DOHH2 (cell line): Measurements from ENCODE around the gene CRADD.

Experiments
- CTCF ChIP-seq: fragments of 200-600 bp; sonication (generic); IDR thresholded peaks from one replicate; pipeline ENCODE4 v1.5.1; 2014; ENCODE audit warnings: antibody characterized with exemption, mild to moderate bottlenecking, low read depth, low read length; ENCODE audit not compliant: poor library complexity, severe bottlenecking
- EZH2phosphoT487 ChIP-seq: fragments of 200-600 bp; sonication (generic); IDR thresholded peaks from 2 replicates; pipeline ENCODE4 v1.6.1; 2017; ENCODE audit warnings: borderline replicate concordance, mild to moderate bottlenecking, antibody characterized with exemption, low read length, moderate library complexity, mixed read lengths

GRCh38 chr12:93938931-93939330 lies 261.8 kb downstream of the CRADD start:
- no peak for TF ChIP-seq EZH2phosphoT487
- TF ChIP-seq CTCF, result no peak
